ENCODE results near the gene WWC2.

Gene WWC2

GRCh38 chr4:183253451-183253850 is 154.4 kb downstream of the WWC2 start:
- no peak overlapping the region for H2AFZ ChIP-seq (ENCODE audit: low read depth, low read length)
- peaks cover 29% of the 10 kb centered on the region for H3K36me3 ChIP-seq (ENCODE audit: insufficient read depth, low read length)
- no peaks in the 10 kb centered on the region for H3K9me3 ChIP-seq (ENCODE audit: low read length)

GRCh38 chr4:183254162-183254561 is 155.1 kb downstream of the WWC2 start:
- H3K9me3 ChIP-seq (ENCODE audit: low read length): no peaks in the 10 kb centered on the region
- no peaks in the 10 kb centered on the region for H3K27me3 ChIP-seq (ENCODE audit: insufficient read depth, low read length)
- H3K36me3 ChIP-seq (ENCODE audit: insufficient read depth, low read length): peaks cover 23% of the 10 kb centered on the region
- H2AFZ ChIP-seq (ENCODE audit: low read depth, low read length): no peak overlapping the region
- no peaks in the 10 kb centered on the region for H3K4me1 ChIP-seq (ENCODE audit: insufficient read depth, low read length)
- H3K4me3 ChIP-seq (ENCODE audit: low read length): no peak overlapping the region

More at GRCh38 chr4:183253451-183253850, 154.4 kb downstream of the WWC2 start:
- Histone ChIP-seq H3K4me1 (ENCODE audit: insufficient read depth, low read length) (no peaks in the 10 kb centered on the region), H3K27me3 (ENCODE audit: insufficient read depth, low read length) (no peaks in the 10 kb centered on the region), H3K4me3 (ENCODE audit: low read length) (no peak overlapping the region)

GRCh38 chr4:183255487-183255886 is 156.4 kb downstream of the WWC2 start:
- Histone ChIP-seq H3K4me1 (ENCODE audit: insufficient read depth, low read length) (no peaks in the 10 kb centered on the region), H3K4me3 (ENCODE audit: low read length) (no peak overlapping the region), H3K27me3 (ENCODE audit: insufficient read depth, low read length) (no peaks in the 10 kb centered on the region), H3K36me3 (ENCODE audit: insufficient read depth, low read length) (peaks cover 27% of the 10 kb centered on the region), H2AFZ (ENCODE audit: low read depth, low read length) (no peak overlapping the region), H3K9me3 (ENCODE audit: low read length) (no peaks in the 10 kb centered on the region)

- no peak overlapping the region for H3K4me3 ChIP-seq (ENCODE audit: low read length)
- no peaks in the 10 kb centered on the region for H3K27me3 ChIP-seq (ENCODE audit: insufficient read depth, low read length)
- peaks cover 27% of the 10 kb centered on the region for H3K36me3 ChIP-seq (ENCODE audit: insufficient read depth, low read length)
- H2AFZ ChIP-seq (ENCODE audit: low read depth, low read length): no peak overlapping the region
- no peaks in the 10 kb centered on the region for H3K4me1 ChIP-seq (ENCODE audit: insufficient read depth, low read length)
- no peaks in the 10 kb centered on the region for H3K9me3 ChIP-seq (ENCODE audit: low read length)
Observed at GRCh38 chr4:183256343-183256742, 157.3 kb downstream of the WWC2 start.

- no peaks in the 10 kb centered on the region for H3K9me3 ChIP-seq (ENCODE audit: low read length)
- H2AFZ ChIP-seq (ENCODE audit: low read depth, low read length): no peak overlapping the region
- H3K36me3 ChIP-seq (ENCODE audit: insufficient read depth, low read length): peaks cover 30% of the 10 kb centered on the region
- no peak overlapping the region for H3K4me3 ChIP-seq (ENCODE audit: low read length)
- H3K27me3 ChIP-seq (ENCODE audit: insufficient read depth, low read length): no peaks in the 10 kb centered on the region
- no peaks in the 10 kb centered on the region for H3K4me1 ChIP-seq (ENCODE audit: insufficient read depth, low read length)
Observed at GRCh38 chr4:183256756-183257385, 157.8 kb downstream of the WWC2 start.

GRCh38 chr4:183257808-183258207 is 158.8 kb downstream of the WWC2 start:
- peaks cover 30% of the 10 kb centered on the region for H3K36me3 ChIP-seq (ENCODE audit: insufficient read depth, low read length)
- no peaks in the 10 kb centered on the region for H3K4me1 ChIP-seq (ENCODE audit: insufficient read depth, low read length)
- H3K4me3 ChIP-seq (ENCODE audit: low read length): no peak overlapping the region
- H3K27me3 ChIP-seq (ENCODE audit: insufficient read depth, low read length): no peaks in the 10 kb centered on the region
- no peak overlapping the region for H2AFZ ChIP-seq (ENCODE audit: low read depth, low read length)
- no peaks in the 10 kb centered on the region for H3K9me3 ChIP-seq (ENCODE audit: low read length)

- Histone ChIP-seq H3K4me1 (ENCODE audit: insufficient read depth, low read length) (no peaks in the 10 kb centered on the region), H2AFZ (ENCODE audit: low read depth, low read length) (no peak overlapping the region), H3K36me3 (ENCODE audit: insufficient read depth, low read length) (peaks cover 22% of the 10 kb centered on the region), H3K9me3 (ENCODE audit: low read length) (no peaks in the 10 kb centered on the region), H3K4me3 (ENCODE audit: low read length) (no peak overlapping the region), H3K27me3 (ENCODE audit: insufficient read depth, low read length) (no peaks in the 10 kb centered on the region)
Observed at GRCh38 chr4:183260491-183261151, 161.6 kb downstream of the WWC2 start.

GRCh38 chr4:183261953-183262775 is 163.1 kb downstream of the WWC2 start:
- H3K36me3 ChIP-seq (ENCODE audit: insufficient read depth, low read length): peaks cover 34% of the 10 kb centered on the region

GRCh38 chr4:183262776-183263100 is 163.7 kb downstream of the WWC2 start:
- no peaks in the 10 kb centered on the region for H3K9me3 ChIP-seq (ENCODE audit: low read length)
- H3K36me3 ChIP-seq (ENCODE audit: insufficient read depth, low read length): peaks cover 39% of the 10 kb centered on the region
- no peak overlapping the region for H3K4me3 ChIP-seq (ENCODE audit: low read length)
- H3K4me1 ChIP-seq (ENCODE audit: insufficient read depth, low read length): no peaks in the 10 kb centered on the region
- no peaks in the 10 kb centered on the region for H3K27me3 ChIP-seq (ENCODE audit: insufficient read depth, low read length)
- H2AFZ ChIP-seq (ENCODE audit: low read depth, low read length): no peak overlapping the region

More at GRCh38 chr4:183261953-183262775, 163.1 kb downstream of the WWC2 start:
- H2AFZ ChIP-seq (ENCODE audit: low read depth, low read length): no peak overlapping the region
- no peaks in the 10 kb centered on the region for H3K4me1 ChIP-seq (ENCODE audit: insufficient read depth, low read length)
- H3K4me3 ChIP-seq (ENCODE audit: low read length): no peak overlapping the region
- no peaks in the 10 kb centered on the region for H3K27me3 ChIP-seq (ENCODE audit: insufficient read depth, low read length)
- H3K9me3 ChIP-seq (ENCODE audit: low read length): no peaks in the 10 kb centered on the region

- Histone ChIP-seq H3K27me3 (ENCODE audit: insufficient read depth, low read length) (no peaks in the 10 kb centered on the region), H3K4me3 (ENCODE audit: low read length) (no peak overlapping the region), H2AFZ (ENCODE audit: low read depth, low read length) (no peak overlapping the region), H3K9me3 (ENCODE audit: low read length) (no peaks in the 10 kb centered on the region), H3K4me1 (ENCODE audit: insufficient read depth, low read length) (no peaks in the 10 kb centered on the region), H3K36me3 (ENCODE audit: insufficient read depth, low read length) (peaks cover 49% of the 10 kb centered on the region)
Observed at GRCh38 chr4:183263787-183264386, 164.8 kb downstream of the WWC2 start.

GRCh38 chr4:183264614-183265013 is 165.6 kb downstream of the WWC2 start:
- Histone ChIP-seq H2AFZ (ENCODE audit: low read depth, low read length) (no peak overlapping the region), H3K36me3 (ENCODE audit: insufficient read depth, low read length) (peaks cover 56% of the 10 kb centered on the region), H3K4me1 (ENCODE audit: insufficient read depth, low read length) (no peaks in the 10 kb centered on the region), H3K4me3 (ENCODE audit: low read length) (no peak overlapping the region), H3K27me3 (ENCODE audit: insufficient read depth, low read length) (no peaks in the 10 kb centered on the region), H3K9me3 (ENCODE audit: low read length) (no peaks in the 10 kb centered on the region)

GRCh38 chr4:183266371-183266770 is 167.3 kb downstream of the WWC2 start:
- Histone ChIP-seq H3K27me3 (ENCODE audit: insufficient read depth, low read length) (no peaks in the 10 kb centered on the region), H2AFZ (ENCODE audit: low read depth, low read length) (no peak overlapping the region), H3K36me3 (ENCODE audit: insufficient read depth, low read length) (peaks cover 48% of the 10 kb centered on the region), H3K4me3 (ENCODE audit: low read length) (no peak overlapping the region), H3K9me3 (ENCODE audit: low read length) (no peaks in the 10 kb centered on the region), H3K4me1 (ENCODE audit: insufficient read depth, low read length) (no peaks in the 10 kb centered on the region)

- Histone ChIP-seq H3K4me3 (ENCODE audit: low read length) (no peak overlapping the region), H3K27me3 (ENCODE audit: insufficient read depth, low read length) (no peaks in the 10 kb centered on the region), H2AFZ (ENCODE audit: low read depth, low read length) (no peak overlapping the region), H3K36me3 (ENCODE audit: insufficient read depth, low read length) (peaks cover 58% of the 10 kb centered on the region), H3K9me3 (ENCODE audit: low read length) (peaks cover 5% of the 10 kb centered on the region), H3K4me1 (ENCODE audit: insufficient read depth, low read length) (no peaks in the 10 kb centered on the region)
Observed at GRCh38 chr4:183268556-183268955, 169.5 kb downstream of the WWC2 start.
